ENCODE measurements around the gene SSPN.

- TF ChIP-seq, protein P1, sequence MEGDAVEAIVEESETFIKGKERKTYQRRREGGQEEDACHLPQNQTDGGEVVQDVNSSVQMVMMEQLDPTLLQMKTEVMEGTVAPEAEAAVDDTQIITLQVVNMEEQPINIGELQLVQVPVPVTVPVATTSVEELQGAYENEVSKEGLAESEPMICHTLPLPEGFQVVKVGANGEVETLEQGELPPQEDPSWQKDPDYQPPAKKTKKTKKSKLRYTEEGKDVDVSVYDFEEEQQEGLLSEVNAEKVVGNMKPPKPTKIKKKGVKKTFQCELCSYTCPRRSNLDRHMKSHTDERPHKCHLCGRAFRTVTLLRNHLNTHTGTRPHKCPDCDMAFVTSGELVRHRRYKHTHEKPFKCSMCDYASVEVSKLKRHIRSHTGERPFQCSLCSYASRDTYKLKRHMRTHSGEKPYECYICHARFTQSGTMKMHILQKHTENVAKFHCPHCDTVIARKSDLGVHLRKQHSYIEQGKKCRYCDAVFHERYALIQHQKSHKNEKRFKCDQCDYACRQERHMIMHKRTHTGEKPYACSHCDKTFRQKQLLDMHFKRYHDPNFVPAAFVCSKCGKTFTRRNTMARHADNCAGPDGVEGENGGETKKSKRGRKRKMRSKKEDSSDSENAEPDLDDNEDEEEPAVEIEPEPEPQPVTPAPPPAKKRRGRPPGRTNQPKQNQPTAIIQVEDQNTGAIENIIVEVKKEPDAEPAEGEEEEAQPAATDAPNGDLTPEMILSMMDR (IDR thresholded peaks at IDR 0.05) = no peak
- no peak for TF ChIP-seq POLR2A (IDR thresholded peaks at IDR 0.05)
- no peak for TF ChIP-seq POLR2AphosphoS5 (IDR thresholded peaks at IDR 0.05)
- TF ChIP-seq EP300 (IDR thresholded peaks at IDR 0.05) = no peak
Measured at GRCh38 chr12:26299751-26300150, 104.4 kb downstream of the SSPN start.
